ENCODE results near the gene LRIG1. TPM values are rescaled to one million over a fixed set of nuclear protein-coding genes. Genes with fewer than 3 reads are reported as not detected.
A peak's percentile ranks its signal among the peaks of the same experiment; 100 is the strongest.

Gene LRIG1
- total RNA-seq, 1 donor from 2014 or later, result 104 TPM

- intact Hi-C loops (cut with micrococcal nuclease), result no loop called here
These were observed 145.4 kb downstream of the LRIG1 start for GRCh38 chr3:66355394-66355793.

GRCh38 chr3:66354001-66354400 lies 146.8 kb downstream of the LRIG1 start:
- intact Hi-C loops (cut with micrococcal nuclease), result no loop called here
- ATAC-seq (no peak), DNase-seq (no peak)

More at GRCh38 chr3:66355394-66355793, 145.4 kb downstream of the LRIG1 start:
- no peak for ATAC-seq
- DNase-seq, result no peak

- intact Hi-C loops (cut with micrococcal nuclease), result no loop called here
- ATAC-seq (peak; percentile 85), DNase-seq (no peak)
These were observed 147.3 kb downstream of the LRIG1 start for GRCh38 chr3:66353530-66353929.

GRCh38 chr3:66353039-66353438 lies 147.8 kb downstream of the LRIG1 start:
- intact Hi-C loops (cut with micrococcal nuclease), result no loop called here
- ATAC-seq (no peak), DNase-seq (no peak)

- intact Hi-C loops (cut with micrococcal nuclease), result no loop called here
- DNase-seq (no peak), ATAC-seq (no peak)
These were observed 150.2 kb downstream of the LRIG1 start for GRCh38 chr3:66350601-66351000.

- peak; percentile 73 for ATAC-seq
- no peak for DNase-seq
- intact Hi-C loops (cut with micrococcal nuclease), result no loop called here
These were observed 152.1 kb downstream of the LRIG1 start for GRCh38 chr3:66348704-66349103.

GRCh38 chr3:66344848-66345578 lies 155.8 kb downstream of the LRIG1 start:
- ATAC-seq (peak; percentile 15), DNase-seq (no peak)
- intact Hi-C loops (cut with micrococcal nuclease), result no loop called here

GRCh38 chr3:66344391-66344811 lies 156.4 kb downstream of the LRIG1 start:
- intact Hi-C loops (cut with micrococcal nuclease), result no loop called here
- peak; percentile 22 for ATAC-seq
- no peak for DNase-seq

- ATAC-seq (no peak), DNase-seq (no peak)
- intact Hi-C loops (cut with micrococcal nuclease), result no loop called here
These were observed 158.0 kb downstream of the LRIG1 start for GRCh38 chr3:66342717-66343356.

GRCh38 chr3:66338927-66339326 lies 161.9 kb downstream of the LRIG1 start:
- DNase-seq, result no peak
- ATAC-seq, result no peak
- intact Hi-C loops (cut with micrococcal nuclease), result no loop called here

GRCh38 chr3:66336333-66336766 lies 164.5 kb downstream of the LRIG1 start:
- DNase-seq, result no peak
- ATAC-seq, result peak; percentile 36
- intact Hi-C loops (cut with micrococcal nuclease), result no loop called here

GRCh38 chr3:66335671-66336070 lies 165.2 kb downstream of the LRIG1 start:
- no peak for ATAC-seq
- intact Hi-C loops (cut with micrococcal nuclease), result no loop called here
- no peak for DNase-seq
